ENCODE data around the gene SPNS2. TPM values are rescaled to one million over a fixed set of nuclear protein-coding genes. Genes with fewer than 3 reads are reported as not detected.

Gene SPNS2
- polyA plus RNA-seq, 4 donors = 31.2 to 52.7 (median 44.5) TPM

DNA sequence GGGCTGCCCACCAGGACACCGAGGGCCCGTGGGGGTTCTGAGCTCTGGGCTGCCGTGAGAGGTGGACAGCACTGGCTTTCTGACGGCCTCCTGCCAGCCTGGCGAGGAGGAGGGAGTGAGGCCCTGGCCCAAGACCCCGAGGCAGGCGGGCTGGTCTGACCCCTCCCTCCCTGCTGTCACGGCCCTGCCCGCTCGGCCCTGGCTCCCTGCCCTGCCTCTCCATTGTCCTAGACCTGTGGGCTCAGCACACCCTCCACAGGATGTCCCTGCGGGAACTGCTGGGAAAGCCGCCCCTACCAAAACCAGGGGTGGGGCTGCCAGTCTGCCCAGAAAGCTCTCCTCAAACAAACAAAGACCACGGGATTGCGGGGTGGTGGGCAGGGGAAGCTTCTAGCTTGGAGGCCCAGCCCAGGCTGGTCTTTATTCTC is 20.7 kb downstream of the SPNS2 start:
- no peak for DNase-seq (ENCODE audit: low read depth in 4 of 4, low spot score in 3 of 4)

GRCh38 chr17:4520060-4520893 is 21.6 kb downstream of the SPNS2 start:
- DNase-seq (ENCODE audit: low read depth in 4 of 4, low spot score in 3 of 4) = no peak

GRCh38 chr17:4520894-4521600 is 22.4 kb downstream of the SPNS2 start:
- no peak for DNase-seq (ENCODE audit: low read depth in 4 of 4, low spot score in 3 of 4)

GRCh38 chr17:4522661-4523060 is 24.0 kb downstream of the SPNS2 start:
- DNase-seq (ENCODE audit: low read depth in 4 of 4, low spot score in 3 of 4) = no peak

DNA sequence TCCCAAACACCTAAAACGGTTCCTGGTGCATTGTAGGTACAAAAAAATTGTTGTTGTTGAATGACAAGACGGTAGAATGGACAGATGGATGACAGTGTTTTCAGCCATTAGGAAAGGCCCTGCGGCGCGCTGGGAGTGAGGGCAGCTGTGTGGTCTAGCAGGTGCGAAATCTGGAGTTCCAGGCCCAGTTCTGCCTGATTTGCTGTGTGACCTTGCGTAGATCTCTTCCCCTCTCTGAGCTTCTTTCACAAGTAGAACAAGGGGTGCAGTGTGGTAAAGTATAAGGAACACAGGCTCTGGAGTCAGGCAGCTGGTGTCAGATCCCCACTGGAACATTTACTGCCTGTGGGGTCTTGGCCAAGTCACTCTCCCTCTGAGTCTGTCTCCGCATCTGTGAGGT is 25.3 kb downstream of the SPNS2 start:
- no peak for DNase-seq (ENCODE audit: low read depth in 4 of 4, low spot score in 3 of 4)

- no peak for DNase-seq (ENCODE audit: low read depth in 4 of 4, low spot score in 3 of 4)
These were observed 27.2 kb downstream of the SPNS2 start for GRCh38 chr17:4525691-4526397.

- no peak for DNase-seq (ENCODE audit: low read depth in 4 of 4, low spot score in 3 of 4)
These were observed 28.5 kb downstream of the SPNS2 start for GRCh38 chr17:4527134-4527533.

DNA sequence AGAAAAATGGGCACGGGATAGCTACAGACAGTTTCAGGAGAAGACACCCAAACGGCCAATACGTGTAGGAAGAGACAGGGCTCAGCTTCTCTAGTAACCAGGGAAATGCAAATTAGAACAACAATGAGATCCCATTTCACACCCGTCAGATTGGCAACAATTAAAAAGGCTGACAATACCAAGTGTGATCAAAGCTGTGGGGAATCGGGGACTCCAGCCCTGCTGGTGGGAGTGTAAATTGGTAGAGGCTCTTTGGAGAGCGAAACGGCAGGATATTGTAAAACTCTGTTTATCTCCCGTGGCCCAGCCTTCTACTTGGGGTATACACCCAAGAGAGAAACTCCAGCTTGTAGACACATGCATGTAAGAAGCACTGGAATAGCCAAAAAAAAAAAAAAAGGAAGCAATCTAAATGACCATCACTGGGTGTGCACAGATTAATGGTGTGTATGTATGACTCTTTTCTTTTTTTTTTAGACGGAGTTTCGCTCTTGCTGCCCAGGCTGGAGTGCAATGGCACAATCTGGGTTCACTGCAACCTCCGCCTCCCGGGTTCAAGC is 29.0 kb downstream of the SPNS2 start:
- DNase-seq (ENCODE audit: low read depth in 4 of 4, low spot score in 3 of 4) = no peak

DNA sequence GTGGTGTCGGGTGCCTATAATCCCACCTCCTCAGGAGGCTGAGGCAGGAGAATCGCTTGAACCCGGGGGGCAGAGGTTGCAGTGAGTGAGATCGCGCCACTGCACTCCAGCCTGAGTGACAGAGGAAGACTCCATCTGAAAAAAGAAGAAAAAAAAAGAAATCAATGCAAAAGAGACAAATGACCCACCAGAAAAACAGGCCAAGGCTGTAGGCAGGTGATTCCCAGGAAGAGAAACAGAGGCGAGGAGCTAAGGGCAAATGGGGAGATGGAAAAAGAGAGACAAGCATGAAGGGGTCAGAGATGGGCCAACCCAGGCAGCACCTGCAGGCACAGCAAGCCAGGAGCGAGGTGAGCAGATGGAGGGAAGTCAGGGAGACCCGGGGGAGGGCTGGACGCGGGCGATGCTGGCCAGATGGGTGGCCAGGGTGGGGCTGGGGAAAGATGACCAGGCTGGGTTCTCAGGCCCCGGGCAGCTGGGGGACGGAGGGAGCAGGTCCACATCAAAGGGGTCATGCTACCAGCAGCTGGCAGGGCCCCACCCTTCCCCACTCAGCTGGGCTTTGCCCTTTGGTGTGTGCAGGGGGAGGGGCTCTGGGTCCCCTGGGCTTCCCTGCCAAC is 31.0 kb downstream of the SPNS2 start:
- no peak for DNase-seq (ENCODE audit: low read depth in 4 of 4, low spot score in 3 of 4)

GRCh38 chr17:4530799-4531730 is 32.4 kb downstream of the SPNS2 start:
- DNase-seq (ENCODE audit: low read depth in 4 of 4, low spot score in 3 of 4) = no peak

GRCh38 chr17:4531988-4532736 is 33.5 kb downstream of the SPNS2 start:
- DNase-seq (ENCODE audit: low read depth in 4 of 4, low spot score in 3 of 4) = no peak

- DNase-seq (ENCODE audit: low read depth in 4 of 4, low spot score in 3 of 4) = no peak
These were observed 34.3 kb downstream of the SPNS2 start for GRCh38 chr17:4532860-4533522.

DNA sequence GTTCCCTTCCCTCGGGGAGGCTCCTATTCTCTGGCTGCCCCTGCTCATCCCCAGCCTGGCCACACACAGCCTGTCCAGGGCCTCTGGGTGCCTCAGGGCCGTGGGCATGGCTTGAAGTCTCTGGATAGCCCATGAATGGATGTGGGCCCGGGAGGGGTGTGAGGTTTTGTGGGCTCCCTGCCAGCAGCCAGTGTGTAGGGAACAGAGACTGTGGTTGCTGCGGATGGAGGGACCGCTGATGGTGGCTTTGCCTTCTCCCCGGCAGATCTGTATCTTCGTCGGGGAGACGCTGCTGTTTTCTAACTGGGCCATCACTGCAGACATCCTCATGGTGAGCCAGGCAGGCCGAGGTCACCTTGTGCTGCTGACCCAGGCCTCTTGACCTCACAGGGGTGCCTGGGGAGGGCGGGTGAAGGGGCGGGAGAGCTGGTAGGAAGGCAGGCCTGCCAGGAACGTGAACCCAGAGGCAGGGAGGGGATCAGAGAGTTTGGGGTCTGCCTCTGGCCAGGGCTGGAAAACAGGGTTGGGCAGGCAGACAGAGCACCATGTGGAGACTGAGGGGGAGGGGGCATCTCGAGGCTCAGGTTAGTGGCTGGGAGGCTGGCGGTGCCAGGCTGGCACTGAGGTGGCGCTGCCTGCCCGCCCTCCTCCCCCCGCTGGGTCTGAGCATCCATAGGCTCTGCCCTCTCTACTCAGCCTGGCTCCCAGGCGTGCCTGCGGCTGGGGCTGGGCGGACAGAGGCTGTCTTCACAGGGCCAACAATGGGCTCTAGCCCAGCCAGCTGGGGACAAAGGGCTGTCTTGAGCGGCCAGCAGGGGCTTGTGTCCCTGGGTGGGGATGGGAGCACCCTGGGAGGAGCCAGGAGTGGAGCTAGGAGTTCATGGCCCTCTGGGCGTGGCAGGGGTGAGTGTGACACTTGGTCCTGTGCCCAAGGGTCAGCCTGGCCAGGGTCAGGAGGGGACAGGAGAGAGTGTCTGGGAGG is 35.1 kb downstream of the SPNS2 start:
- no peak for DNase-seq (ENCODE audit: low read depth in 4 of 4, low spot score in 3 of 4)

GRCh38 chr17:4534515-4534914 is 35.8 kb downstream of the SPNS2 start:
- DNase-seq (ENCODE audit: low read depth in 4 of 4, low spot score in 3 of 4) = no peak

DNA sequence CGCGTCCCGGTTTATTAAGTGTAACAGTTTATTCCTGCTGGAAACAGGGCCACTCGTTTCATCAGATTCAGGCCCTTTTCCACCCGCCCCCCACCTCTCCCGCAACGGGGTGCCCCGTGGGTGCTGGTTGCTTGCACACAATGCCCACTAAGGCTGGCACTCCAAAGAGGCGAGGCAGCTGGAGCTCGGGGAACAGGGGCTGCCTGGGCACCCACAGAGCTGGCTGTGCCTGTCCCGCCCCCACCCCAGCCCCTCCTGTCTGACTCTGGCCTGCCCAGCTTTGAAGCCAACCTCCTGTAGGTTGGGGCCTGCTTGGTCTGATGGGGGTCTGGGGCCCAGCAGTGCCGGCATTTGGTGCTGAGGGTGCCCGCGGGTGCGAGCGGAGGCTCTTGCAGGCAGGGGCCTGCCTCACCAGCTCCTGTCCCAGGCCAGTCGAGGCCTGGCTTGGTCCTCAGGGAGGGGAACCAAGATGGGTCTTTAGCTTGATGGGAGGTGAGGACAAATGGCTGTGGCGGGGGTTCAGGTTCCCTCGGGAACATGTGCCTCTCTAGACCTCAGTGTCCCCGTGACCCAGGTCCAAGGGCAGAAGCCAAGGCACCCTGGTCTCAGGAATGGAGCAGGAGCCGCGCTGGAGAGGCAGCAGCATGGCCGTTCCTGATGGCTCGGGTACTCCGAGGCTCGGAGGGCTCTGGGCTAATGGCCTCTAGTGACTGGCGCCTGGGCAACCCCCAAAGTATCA is 36.4 kb downstream of the SPNS2 start:
- no peak for DNase-seq (ENCODE audit: low read depth in 4 of 4, low spot score in 3 of 4)

DNA sequence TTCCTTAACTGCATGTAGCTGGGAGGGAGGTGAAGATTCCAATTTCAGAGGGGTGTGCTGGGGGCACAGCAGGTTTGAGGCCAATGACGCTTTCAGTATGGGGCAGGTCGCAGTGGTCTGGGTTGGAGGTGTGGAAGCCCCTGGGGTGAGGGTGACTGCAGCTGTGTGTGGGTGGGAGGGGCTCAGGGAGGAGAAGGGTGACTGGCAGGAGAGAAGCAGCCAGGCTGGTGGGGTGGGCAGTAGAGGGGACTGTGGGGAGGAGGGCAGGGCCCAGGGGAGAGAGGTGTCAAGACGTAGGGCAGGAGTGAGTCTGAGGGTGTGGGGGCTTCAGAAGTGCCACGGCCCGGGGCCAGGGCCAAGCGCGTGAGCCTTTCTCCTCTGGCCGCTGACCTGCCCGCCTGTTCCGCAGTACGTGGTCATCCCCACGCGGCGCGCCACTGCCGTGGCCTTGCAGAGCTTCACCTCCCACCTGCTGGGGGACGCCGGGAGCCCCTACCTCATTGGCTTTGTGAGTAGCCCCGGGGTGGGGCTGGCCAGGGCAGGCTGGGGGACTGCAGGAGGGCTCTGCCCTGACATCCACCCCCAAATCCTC is 37.1 kb downstream of the SPNS2 start:
- DNase-seq (ENCODE audit: low read depth in 4 of 4, low spot score in 3 of 4) = no peak
